K562 (cell line): ENCODE data around the gene SLC25A11. TPM values are rescaled to one million over a fixed set of nuclear protein-coding genes. Genes with fewer than 3 reads are reported as not detected.

Experiments
- CREB1 ChIP-seq, 2 experiments: sonication (generic) in 1 of 2; formaldehyde crosslinking in 1 of 2; IDR thresholded peaks; 2 replicates each; pipeline versions ENCODE4 v1.6.1 to v1.8.0; 2012 to 2022; ENCODE audit warnings: inconsistent platforms in 1 of 2, mild to moderate bottlenecking in 1 of 2, missing genetic modification reagents in 1 of 2, moderate library complexity in 1 of 2
- ERF ChIP-seq: fragments of 450-650 bp; formaldehyde crosslinking; IDR thresholded peaks from 2 replicates; pipeline ENCODE4 v1.4.0; 2020; ENCODE audit warnings: mild to moderate bottlenecking, mixed read lengths
- ESRRB ChIP-seq: fragments of 250-450 bp; sonication (Bioruptor Pico); IDR thresholded peaks from 2 replicates; pipeline ENCODE4 v1.5.0; 2020; ENCODE audit warnings: mild to moderate bottlenecking, moderate library complexity, borderline replicate concordance
- HNRNPLL ChIP-seq: fragments of 200-400 bp; formaldehyde crosslinking; IDR thresholded peaks from 2 replicates; pipeline ENCODE4 v1.6.1; 2017; ENCODE audit warnings: low read length, low read depth, mild to moderate bottlenecking; ENCODE audit not compliant: poor library complexity, severe bottlenecking
- JUND ChIP-seq, 2 experiments: IDR thresholded peaks; 2 replicates in 1 of 2; 3 replicates in 1 of 2; pipeline ENCODE4 v1.6.1; 2011; ENCODE audit warnings: borderline replicate concordance in 2 of 2, low read depth in 2 of 2, low read length in 2 of 2, improper control_type of control experiment in 1 of 2, missing biosample characterization in 1 of 2, missing genetic modification characterization in 1 of 2, missing genetic modification reagents in 1 of 2
- MCM5 ChIP-seq: fragments of 450-650 bp; IDR thresholded peaks from 2 replicates; pipeline ENCODE4 v1.6.1; 2016; ENCODE audit warnings: low read depth
- PHF21A ChIP-seq: fragments of 450-650 bp; IDR thresholded peaks from 2 replicates; pipeline ENCODE4 v1.6.1; 2017; ENCODE audit warnings: low read depth, borderline replicate concordance
- PHF8 ChIP-seq: fragments of 200-600 bp; sonication (generic); IDR thresholded peaks from 2 replicates; pipeline ENCODE4 v1.6.1; 2012; ENCODE audit warnings: mixed run types, mild to moderate bottlenecking, inconsistent platforms, low read length, moderate library complexity, borderline replicate concordance
- POLR2G ChIP-seq: fragments of 200-400 bp; formaldehyde crosslinking; IDR thresholded peaks from 2 replicates; pipeline ENCODE4 v1.6.1; 2017; ENCODE audit warnings: low read depth, mild to moderate bottlenecking, antibody characterized with exemption, low read length, moderate library complexity
- PTRF ChIP-seq: fragments of 450-650 bp; IDR thresholded peaks from 2 replicates; pipeline ENCODE4 v1.6.1; 2016; ENCODE audit warnings: mild to moderate bottlenecking, missing genetic modification characterization, missing compliant biosample characterization
- RBBP5 ChIP-seq: fragments of 200-600 bp; sonication (generic); IDR thresholded peaks from 2 replicates; pipeline ENCODE4 v1.6.1; 2012; ENCODE audit warnings: borderline replicate concordance, mild to moderate bottlenecking, low read length, control low read depth, inconsistent platforms; ENCODE audit not compliant: insufficient read depth, poor library complexity, severe bottlenecking
- RBFOX2 ChIP-seq: fragments of 200-400 bp; formaldehyde crosslinking; IDR thresholded peaks from 2 replicates; pipeline ENCODE4 v1.6.1; 2017; ENCODE audit warnings: low read depth, mild to moderate bottlenecking, low read length, moderate library complexity
- SMAD1 ChIP-seq: fragments of 150-350 bp; IDR thresholded peaks from 2 replicates; pipeline ENCODE4 v1.6.1; 2014; ENCODE audit warnings: low read length, low read depth; ENCODE audit not compliant: partially characterized antibody
- SOX6 ChIP-seq: fragments of 450-650 bp; IDR thresholded peaks from 2 replicates; pipeline ENCODE4 v1.6.1; 2014; ENCODE audit warnings: mild to moderate bottlenecking
- TFAM ChIP-seq: fragments of 250-450 bp; sonication (Bioruptor Pico); conservative IDR thresholded peaks from 2 replicates; pipeline ENCODE4 v1.5.0; 2021; ENCODE audit warnings: mild to moderate bottlenecking, moderate library complexity
- TGIF2 ChIP-seq: sonication (generic); formaldehyde crosslinking; IDR thresholded peaks from 2 replicates; pipeline ENCODE4 v1.8.1; 2022; ENCODE audit warnings: mild to moderate bottlenecking, missing genetic modification reagents, moderate library complexity
- TRIM28 ChIP-seq: fragments of 450-650 bp; IDR thresholded peaks from 2 replicates; pipeline ENCODE4 v1.6.1; 2017
- ZNF274 ChIP-seq: IDR thresholded peaks from 2 replicates; pipeline ENCODE4 v1.6.1; 2011; ENCODE audit warnings: low read depth, mild to moderate bottlenecking, low read length, moderate library complexity, borderline replicate concordance
- polyA plus RNA-seq, 8 experiments: library from polyadenylated mRNA; depleted of rRNA in 4 of 8; stranded (reverse) in 5 of 8; unstranded in 3 of 8; fragments of >200 nt; fragmentation: Nextera tagmentation in 2 of 8; fragmentation: Illumina TruSeq in 1 of 8; extraction: Ambion mirVana in 2 of 8; extraction: Trizol in 1 of 8; gene quantifications; 2 replicates each; pipeline versions ENCODE4 v1.2.1 to v1.2.3, GENCODE V29; 2011 to 2014; ENCODE audit warnings: inconsistent platforms in 1 of 8, missing spikeins in 1 of 8
- total RNA-seq, 7 experiments: library from RNA; depleted of rRNA in 6 of 7; stranded (reverse); fragments of >200 nt in 6 of 7; fragmentation: Illumina TruSeq in 2 of 7; extraction: Trizol in 2 of 7; gene quantifications; 2 replicates each; pipeline versions ENCODE4 v1.2.1 to v1.2.3, GENCODE V29; 2011 to 2021; ENCODE audit warnings: low replicate concordance in 1 of 7
- TF ChIP-seq, protein P1 (sequence below), 2 experiments: fragments of 450-650 bp in 1 of 2; sonication (generic) in 1 of 2; formaldehyde crosslinking in 1 of 2; IDR thresholded peaks; 2 replicates each; pipeline versions ENCODE4 v1.7.1 to v1.9.0; 2016 to 2022; ENCODE audit warnings: inconsistent platforms in 1 of 2, mild to moderate bottlenecking in 1 of 2, missing genetic modification reagents in 1 of 2

The SLC25A11 gene
- total and polyA plus RNA-seq, 9 of the 15 experiments (the other 6 are each of a cell fraction or from before 2014, with no cell fraction given), result 3.1 to 56.7 (median 32.9) TPM

DNA sequence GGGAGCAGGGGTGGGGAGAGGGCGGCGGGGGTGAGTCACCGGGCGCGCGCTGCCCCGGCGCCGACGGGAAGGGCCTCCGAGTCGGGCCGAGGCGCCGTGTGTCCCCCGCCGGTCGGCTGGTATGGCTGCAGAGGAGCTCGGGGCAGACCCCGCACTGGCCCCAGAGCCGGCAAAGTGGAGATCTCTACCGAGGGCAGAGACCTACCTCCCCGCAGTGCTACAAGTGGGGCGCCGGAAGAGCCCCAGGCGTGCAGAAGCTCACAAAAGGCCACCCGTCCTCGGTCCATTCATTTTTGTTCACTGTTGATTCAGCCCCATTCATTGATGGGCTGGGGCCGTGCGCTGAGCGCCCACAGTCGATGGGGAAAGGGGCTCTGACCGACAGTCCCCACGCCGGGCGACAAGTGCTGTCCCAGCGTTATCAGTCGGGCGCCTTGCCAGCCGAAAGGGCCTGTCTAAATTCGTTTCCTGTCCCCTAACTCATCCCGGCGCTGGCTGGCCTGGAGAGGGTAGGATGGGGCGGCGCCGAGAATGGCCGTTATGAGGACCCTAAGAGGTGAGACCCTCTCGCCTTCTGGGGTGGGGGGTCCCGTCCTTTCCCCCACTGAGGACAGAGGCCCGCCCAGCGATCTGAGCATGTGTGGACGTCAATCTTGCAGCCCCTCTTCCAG, 10.4 kb upstream of the SLC25A11 start (continued):
- TF ChIP-seq, protein P1, sequence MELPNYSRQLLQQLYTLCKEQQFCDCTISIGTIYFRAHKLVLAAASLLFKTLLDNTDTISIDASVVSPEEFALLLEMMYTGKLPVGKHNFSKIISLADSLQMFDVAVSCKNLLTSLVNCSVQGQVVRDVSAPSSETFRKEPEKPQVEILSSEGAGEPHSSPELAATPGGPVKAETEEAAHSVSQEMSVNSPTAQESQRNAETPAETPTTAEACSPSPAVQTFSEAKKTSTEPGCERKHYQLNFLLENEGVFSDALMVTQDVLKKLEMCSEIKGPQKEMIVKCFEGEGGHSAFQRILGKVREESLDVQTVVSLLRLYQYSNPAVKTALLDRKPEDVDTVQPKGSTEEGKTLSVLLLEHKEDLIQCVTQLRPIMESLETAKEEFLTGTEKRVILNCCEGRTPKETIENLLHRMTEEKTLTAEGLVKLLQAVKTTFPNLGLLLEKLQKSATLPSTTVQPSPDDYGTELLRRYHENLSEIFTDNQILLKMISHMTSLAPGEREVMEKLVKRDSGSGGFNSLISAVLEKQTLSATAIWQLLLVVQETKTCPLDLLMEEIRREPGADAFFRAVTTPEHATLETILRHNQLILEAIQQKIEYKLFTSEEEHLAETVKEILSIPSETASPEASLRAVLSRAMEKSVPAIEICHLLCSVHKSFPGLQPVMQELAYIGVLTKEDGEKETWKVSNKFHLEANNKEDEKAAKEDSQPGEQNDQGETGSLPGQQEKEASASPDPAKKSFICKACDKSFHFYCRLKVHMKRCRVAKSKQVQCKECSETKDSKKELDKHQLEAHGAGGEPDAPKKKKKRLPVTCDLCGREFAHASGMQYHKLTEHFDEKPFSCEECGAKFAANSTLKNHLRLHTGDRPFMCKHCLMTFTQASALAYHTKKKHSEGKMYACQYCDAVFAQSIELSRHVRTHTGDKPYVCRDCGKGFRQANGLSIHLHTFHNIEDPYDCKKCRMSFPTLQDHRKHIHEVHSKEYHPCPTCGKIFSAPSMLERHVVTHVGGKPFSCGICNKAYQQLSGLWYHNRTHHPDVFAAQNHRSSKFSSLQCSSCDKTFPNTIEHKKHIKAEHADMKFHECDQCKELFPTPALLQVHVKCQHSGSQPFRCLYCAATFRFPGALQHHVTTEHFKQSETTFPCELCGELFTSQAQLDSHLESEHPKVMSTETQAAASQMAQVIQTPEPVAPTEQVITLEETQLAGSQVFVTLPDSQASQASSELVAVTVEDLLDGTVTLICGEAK (IDR thresholded peaks at IDR 0.05), result peak; percentile 9; the same call in 1 of the 2 replicates
- TF ChIP-seq, protein P1 (CRISPR knock-in tag; IDR thresholded peaks at IDR 0.05), result no peak
- TF ChIP-seq HNRNPLL, result no peak
- TF ChIP-seq TGIF2 (CRISPR knock-in tag), result no peak
- no peak for TF ChIP-seq TFAM
- TF ChIP-seq ZNF274, result no peak
- TF ChIP-seq CREB1 (IDR thresholded peaks at IDR 0.05), result no peak
- no peak for TF ChIP-seq CREB1 (CRISPR knock-in tag; IDR thresholded peaks at IDR 0.05)
- TF ChIP-seq POLR2G, result peak; percentile 83
- no peak for TF ChIP-seq MCM5
- peak; percentile 78 for TF ChIP-seq RBFOX2
- peak; percentile 56; the same call in 1 of the 2 replicates for TF ChIP-seq PHF8
- TF ChIP-seq RBBP5, result peak; percentile 27
- no peak for TF ChIP-seq SOX6
- no peak for TF ChIP-seq ERF (CRISPR knock-in tag)
- TF ChIP-seq JUND (IDR thresholded peaks at IDR 0.05; ENCODE audit: borderline replicate concordance, low read depth, low read length), result no peak
- TF ChIP-seq JUND (tag; IDR thresholded peaks at IDR 0.05; ENCODE audit: borderline replicate concordance, low read depth, low read length), result peak; percentile 20; the same call in 1 of the 3 replicates
- no peak for TF ChIP-seq ESRRB (CRISPR knock-in tag)
- TF ChIP-seq TRIM28, result no peak
- no peak for TF ChIP-seq PTRF
- TF ChIP-seq PHF21A, result no peak
- TF ChIP-seq SMAD1, result no peak
